Measurements from ENCODE around the gene GP1BB.

The GP1BB gene

GRCh38 chr22:19766240-19766510 lies 42.8 kb downstream of the GP1BB start:
- TF ChIP-seq CTCF (IDR thresholded peaks at IDR 0.05; ENCODE audit: low read depth, low read length), result no peak
- DNase-seq (ENCODE audit: extremely low read depth, low read depth), result no peak

- TF ChIP-seq CTCF (IDR thresholded peaks at IDR 0.05; ENCODE audit: low read depth, low read length), result no peak
- no peak for DNase-seq (ENCODE audit: extremely low read depth, low read depth)
Observed at GRCh38 chr22:19766511-19767426, 43.4 kb downstream of the GP1BB start.

DNA sequence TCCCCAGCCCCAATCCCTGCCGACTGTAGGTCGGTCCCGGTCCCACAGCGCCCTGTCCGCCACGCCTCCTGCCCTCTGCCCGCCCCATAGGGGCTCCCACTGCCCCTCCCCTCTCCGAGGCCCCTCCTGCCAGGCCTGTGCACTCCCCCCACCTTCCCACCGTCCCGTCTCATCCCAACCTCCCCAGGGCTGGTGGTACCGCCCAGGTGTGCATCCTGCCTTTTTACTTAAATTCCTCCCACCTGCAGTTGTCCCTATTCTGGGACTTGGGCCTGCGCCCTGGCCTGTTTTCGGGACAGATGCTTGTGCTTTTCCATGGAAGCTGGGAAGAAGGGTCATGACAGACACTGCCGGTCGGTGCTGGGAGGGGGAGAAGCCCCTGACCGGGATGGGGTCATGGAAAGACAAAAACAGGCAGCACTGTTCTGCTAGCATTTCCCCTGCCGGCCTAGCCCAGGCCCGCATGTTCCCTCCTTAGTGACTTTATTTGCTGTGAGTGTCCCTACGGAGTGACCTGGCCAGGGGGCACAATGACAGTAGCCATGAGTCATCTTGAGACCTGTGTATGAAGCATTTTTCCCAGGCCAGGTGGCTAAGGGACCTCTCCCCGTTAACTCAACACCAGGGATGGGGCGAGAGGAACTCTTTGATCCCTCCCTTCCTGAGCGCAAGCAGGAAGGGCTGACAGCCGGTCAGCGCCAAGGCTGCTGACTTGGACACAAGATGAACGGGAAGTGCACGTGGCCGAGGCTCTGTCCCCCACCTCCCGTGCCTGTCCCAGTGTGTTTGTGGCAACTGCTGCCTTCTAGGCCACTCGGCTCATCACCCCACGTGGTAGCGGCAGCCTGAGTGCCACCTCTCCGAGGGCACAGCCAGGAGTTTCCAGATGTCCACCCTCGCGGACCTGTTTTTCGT lies 44.3 kb downstream of the GP1BB start:
- no peak for DNase-seq (ENCODE audit: extremely low read depth, low read depth)
- no peak for TF ChIP-seq CTCF (IDR thresholded peaks at IDR 0.05; ENCODE audit: low read depth, low read length)

GRCh38 chr22:19769393-19769715 lies 46.0 kb downstream of the GP1BB start:
- TF ChIP-seq CTCF (IDR thresholded peaks at IDR 0.05; ENCODE audit: low read depth, low read length), result no peak
- DNase-seq (ENCODE audit: extremely low read depth, low read depth), result no peak

DNA sequence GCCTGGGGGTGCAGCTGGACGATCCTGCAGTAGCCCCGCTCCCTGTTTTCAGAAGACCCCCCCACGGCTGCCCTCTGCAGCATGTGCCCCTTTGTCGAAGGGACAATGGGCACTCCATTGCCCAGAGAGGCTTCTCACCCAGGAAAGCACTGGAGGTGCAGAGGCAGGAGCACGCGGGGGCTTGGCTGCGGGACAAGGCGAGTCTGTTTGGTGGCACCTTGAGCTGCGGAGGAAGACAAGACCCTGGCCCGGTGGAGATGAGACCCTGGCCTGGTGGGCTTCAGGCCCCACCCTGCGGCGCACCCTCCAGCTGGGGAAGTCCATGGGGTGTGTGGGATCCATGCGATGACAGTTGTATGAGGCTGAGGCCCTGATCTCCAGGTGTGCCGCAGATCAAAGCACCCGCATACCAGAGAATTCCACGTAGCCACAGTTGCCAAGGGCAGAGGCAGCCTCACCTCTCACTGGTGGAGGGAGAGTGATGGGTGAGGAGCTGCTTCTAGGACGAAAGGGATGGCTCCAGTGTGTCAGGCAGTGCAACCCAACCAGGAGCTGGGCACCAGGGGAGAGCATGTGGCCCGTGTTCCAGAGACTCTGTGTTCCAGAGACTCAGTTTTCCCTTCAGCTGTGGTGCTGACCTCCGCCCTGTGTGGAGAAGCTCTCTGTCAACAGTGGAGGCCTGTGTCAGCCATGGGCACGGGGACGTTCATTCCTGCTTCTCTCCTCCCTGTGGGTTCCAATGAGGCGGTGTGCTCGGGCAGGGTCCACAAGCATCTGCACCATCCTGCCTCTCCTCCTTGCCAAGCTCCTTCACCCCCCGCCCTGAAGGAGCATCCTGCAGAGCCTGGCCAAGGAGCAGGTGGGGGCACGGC lies 47.2 kb downstream of the GP1BB start:
- DNase-seq (ENCODE audit: extremely low read depth, low read depth), result no peak
- no peak for TF ChIP-seq CTCF (IDR thresholded peaks at IDR 0.05; ENCODE audit: low read depth, low read length)

DNA sequence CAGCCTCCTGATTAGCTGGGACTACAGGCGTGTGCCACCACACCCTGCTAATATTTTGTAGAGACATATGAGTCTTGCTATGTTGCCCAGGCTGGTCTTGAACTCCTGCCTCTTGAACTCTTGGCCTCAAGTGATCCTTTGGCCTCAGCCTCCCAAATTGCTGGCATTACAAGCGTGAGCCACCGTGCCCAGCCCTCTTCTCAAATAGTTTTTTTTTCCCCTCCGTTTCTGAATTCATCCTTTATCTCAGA lies 49.0 kb downstream of the GP1BB start:
- DNase-seq (ENCODE audit: extremely low read depth, low read depth), result no peak
- no peak for TF ChIP-seq CTCF (IDR thresholded peaks at IDR 0.05; ENCODE audit: low read depth, low read length)
